ENCODE measurements around the gene DNASE1.
A peak's percentile ranks its signal among the peaks of the same experiment; 100 is the strongest.
"Not testable (repeated sequence)": the region's sequence is repeated elsewhere in the genome, so short reads cannot be mapped to it uniquely, and the experiment has no call there.

Gene DNASE1

DNA sequence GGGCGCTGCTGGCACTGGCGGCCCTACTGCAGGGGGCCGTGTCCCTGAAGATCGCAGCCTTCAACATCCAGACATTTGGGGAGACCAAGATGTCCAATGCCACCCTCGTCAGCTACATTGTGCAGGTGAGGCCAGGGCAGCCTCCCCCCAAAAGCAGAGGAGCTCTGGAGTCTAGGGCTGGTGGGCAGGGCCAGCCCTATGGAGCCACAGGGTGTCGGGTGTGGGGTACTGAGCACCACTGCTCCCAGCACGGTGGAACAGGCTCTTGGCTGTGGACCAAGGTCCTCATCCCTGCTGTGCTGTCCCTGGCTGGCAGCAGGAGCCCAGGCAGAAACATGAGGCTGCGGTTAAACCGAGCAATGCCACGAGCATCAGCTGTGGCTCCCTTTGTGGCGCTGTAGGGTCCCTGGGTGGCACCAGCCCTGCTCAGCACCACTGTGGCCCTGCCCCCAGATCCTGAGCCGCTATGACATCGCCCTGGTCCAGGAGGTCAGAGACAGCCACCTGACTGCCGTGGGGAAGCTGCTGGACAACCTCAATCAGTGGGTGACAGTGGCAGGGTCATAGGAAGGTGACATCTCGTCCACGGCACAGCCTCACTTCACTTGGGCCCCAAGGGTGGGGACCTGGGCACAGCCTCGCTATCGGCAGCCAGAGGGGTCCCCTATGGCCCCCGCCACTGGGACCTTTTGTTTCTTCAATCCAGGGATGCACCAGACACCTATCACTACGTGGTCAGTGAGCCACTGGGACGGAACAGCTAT, 1.1 kb downstream of the DNASE1 start:
- Histone ChIP-seq H3K9me3 (ENCODE audit: low read length) (no peaks in the 10 kb centered on the region), H3K4me2 (ENCODE audit: low read length) (no peak overlapping the region), H3K4me1 (ENCODE audit: insufficient read depth, low read length, severe bottlenecking) (peaks cover 34% of the 10 kb centered on the region), H3K36me3 (ENCODE audit: insufficient read depth, low read length) (peaks cover 85% of the 10 kb centered on the region), H2AFZ (ENCODE audit: low read length) (no peak overlapping the region), H3K9ac (ENCODE audit: low read length) (no peak overlapping the region), H3F3A (ENCODE audit: insufficient read depth, low read length) (no peaks in the 10 kb centered on the region), H4K20me1 (ENCODE audit: insufficient read depth, low read length) (no peaks in the 10 kb centered on the region), H3K27me3 (ENCODE audit: insufficient read depth, low read length) (no peaks in the 10 kb centered on the region), H3K4me3 (ENCODE audit: low read depth, low read length, poor library complexity, severe bottlenecking) (no peak overlapping the region), H3K9me2 (ENCODE audit: low read depth, low read length) (no peaks in the 10 kb centered on the region), H3K79me2 (ENCODE audit: insufficient read depth, low read length) (no peaks in the 10 kb centered on the region), H3K27ac (ENCODE audit: low read depth, low read length, poor library complexity, severe bottlenecking) (peak overlapping the region; percentile 63)
- TF ChIP-seq EZH2 (IDR thresholded peaks at IDR 0.05; ENCODE audit: borderline replicate concordance, low read length) = no peak
- TF ChIP-seq, protein P1, sequence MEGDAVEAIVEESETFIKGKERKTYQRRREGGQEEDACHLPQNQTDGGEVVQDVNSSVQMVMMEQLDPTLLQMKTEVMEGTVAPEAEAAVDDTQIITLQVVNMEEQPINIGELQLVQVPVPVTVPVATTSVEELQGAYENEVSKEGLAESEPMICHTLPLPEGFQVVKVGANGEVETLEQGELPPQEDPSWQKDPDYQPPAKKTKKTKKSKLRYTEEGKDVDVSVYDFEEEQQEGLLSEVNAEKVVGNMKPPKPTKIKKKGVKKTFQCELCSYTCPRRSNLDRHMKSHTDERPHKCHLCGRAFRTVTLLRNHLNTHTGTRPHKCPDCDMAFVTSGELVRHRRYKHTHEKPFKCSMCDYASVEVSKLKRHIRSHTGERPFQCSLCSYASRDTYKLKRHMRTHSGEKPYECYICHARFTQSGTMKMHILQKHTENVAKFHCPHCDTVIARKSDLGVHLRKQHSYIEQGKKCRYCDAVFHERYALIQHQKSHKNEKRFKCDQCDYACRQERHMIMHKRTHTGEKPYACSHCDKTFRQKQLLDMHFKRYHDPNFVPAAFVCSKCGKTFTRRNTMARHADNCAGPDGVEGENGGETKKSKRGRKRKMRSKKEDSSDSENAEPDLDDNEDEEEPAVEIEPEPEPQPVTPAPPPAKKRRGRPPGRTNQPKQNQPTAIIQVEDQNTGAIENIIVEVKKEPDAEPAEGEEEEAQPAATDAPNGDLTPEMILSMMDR (IDR thresholded peaks at IDR 0.05; ENCODE audit: low read length) = no peak

DNA sequence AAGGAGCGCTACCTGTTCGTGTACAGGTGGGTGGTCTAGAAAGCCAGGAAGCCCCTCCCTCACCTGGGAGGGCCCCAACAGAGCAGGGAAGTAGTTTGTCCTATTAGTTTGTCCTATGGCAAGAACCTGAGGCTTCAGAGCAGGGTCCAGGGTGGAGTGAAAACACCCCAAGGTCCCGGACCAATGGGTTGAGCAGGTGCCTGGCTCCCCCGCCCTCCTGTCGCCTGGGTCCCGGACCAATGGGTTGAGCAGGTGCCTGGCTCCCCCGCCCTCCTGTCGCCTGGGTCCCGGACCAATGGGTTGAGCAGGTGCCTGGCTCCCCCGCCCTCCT, 1.6 kb downstream of the DNASE1 start:
- not testable (repeated sequence) for H3F3A ChIP-seq (ENCODE audit: insufficient read depth, low read length); H3K27me3 ChIP-seq (ENCODE audit: insufficient read depth, low read length); H3K9me3 ChIP-seq (ENCODE audit: low read length); H4K20me1 ChIP-seq (ENCODE audit: insufficient read depth, low read length); H3K27ac ChIP-seq (ENCODE audit: low read depth, low read length, poor library complexity, severe bottlenecking); H3K4me3 ChIP-seq (ENCODE audit: low read depth, low read length, poor library complexity, severe bottlenecking); H3K79me2 ChIP-seq (ENCODE audit: insufficient read depth, low read length); H3K4me2 ChIP-seq (ENCODE audit: low read length); H3K9me2 ChIP-seq (ENCODE audit: low read depth, low read length); H2AFZ ChIP-seq (ENCODE audit: low read length); H3K9ac ChIP-seq (ENCODE audit: low read length)
- peaks cover 85% of the 10 kb centered on the region for H3K36me3 ChIP-seq (ENCODE audit: insufficient read depth, low read length)
- peaks cover 34% of the 10 kb centered on the region for H3K4me1 ChIP-seq (ENCODE audit: insufficient read depth, low read length, severe bottlenecking)

DNA sequence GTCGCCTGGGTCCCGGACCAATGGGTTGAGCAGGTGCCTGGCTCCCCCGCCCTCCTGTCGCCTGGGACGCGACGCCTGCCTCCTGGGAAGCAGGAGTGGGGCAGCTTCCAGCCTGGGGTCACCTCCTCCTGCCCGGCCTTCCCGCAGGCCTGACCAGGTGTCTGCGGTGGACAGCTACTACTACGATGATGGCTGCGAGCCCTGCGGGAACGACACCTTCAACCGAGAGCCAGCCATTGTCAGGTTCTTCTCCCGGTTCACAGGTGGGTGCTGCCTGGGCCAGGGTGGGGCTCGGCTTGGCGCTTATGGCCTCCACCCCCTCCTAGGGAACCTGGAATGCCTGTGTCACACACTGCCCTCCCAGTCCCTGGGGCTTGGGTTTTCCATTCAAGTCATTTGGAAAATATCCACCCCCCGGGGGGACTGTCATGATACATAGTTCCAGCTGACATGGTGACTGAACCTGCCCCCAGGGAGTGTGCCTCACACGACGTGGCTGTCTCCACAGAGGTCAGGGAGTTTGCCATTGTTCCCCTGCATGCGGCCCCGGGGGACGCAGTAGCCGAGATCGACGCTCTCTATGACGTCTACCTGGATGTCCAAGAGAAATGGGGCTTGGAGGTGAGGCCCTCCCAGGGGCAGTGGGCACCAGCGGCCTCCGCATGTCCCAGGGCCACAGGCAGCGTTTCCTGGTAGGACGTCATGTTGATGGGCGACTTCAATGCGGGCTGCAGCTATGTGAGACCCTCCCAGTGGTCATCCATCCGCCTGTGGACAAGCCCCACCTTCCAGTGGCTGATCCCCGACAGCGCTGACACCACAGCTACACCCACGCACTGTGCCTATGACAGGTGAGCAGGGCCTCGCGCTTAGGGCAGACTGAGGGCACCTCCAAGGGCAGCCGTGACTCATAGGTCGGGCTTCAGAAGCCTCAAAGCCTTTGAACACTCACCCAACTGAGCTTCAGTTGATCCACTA, 2.3 kb downstream of the DNASE1 start:
- H3K9me2 ChIP-seq (ENCODE audit: low read depth, low read length) = no peaks in the 10 kb centered on the region
- H3K9me3 ChIP-seq (ENCODE audit: low read length) = no peaks in the 10 kb centered on the region
- H4K20me1 ChIP-seq (ENCODE audit: insufficient read depth, low read length) = no peaks in the 10 kb centered on the region
- TF ChIP-seq EZH2 (IDR thresholded peaks at IDR 0.05; ENCODE audit: borderline replicate concordance, low read length) = no peak
- TF ChIP-seq, protein P1 (IDR thresholded peaks at IDR 0.05; ENCODE audit: low read length) = no peak
- H3K27me3 ChIP-seq (ENCODE audit: insufficient read depth, low read length) = no peaks in the 10 kb centered on the region
- peaks cover 33% of the 10 kb centered on the region for H3K4me1 ChIP-seq (ENCODE audit: insufficient read depth, low read length, severe bottlenecking)
- no peak overlapping the region for H2AFZ ChIP-seq (ENCODE audit: low read length)
- H3K27ac ChIP-seq (ENCODE audit: low read depth, low read length, poor library complexity, severe bottlenecking) = no peak overlapping the region
- H3K4me3 ChIP-seq (ENCODE audit: low read depth, low read length, poor library complexity, severe bottlenecking) = no peak overlapping the region
- no peak overlapping the region for H3K9ac ChIP-seq (ENCODE audit: low read length)
- no peaks in the 10 kb centered on the region for H3K79me2 ChIP-seq (ENCODE audit: insufficient read depth, low read length)
- no peak overlapping the region for H3K4me2 ChIP-seq (ENCODE audit: low read length)
- H3F3A ChIP-seq (ENCODE audit: insufficient read depth, low read length) = no peaks in the 10 kb centered on the region
- H3K36me3 ChIP-seq (ENCODE audit: insufficient read depth, low read length) = peaks cover 85% of the 10 kb centered on the region
